CD4-positive, alpha-beta T cell treated with Interleukin-1 beta for 1 hour (primary cell): ENCODE measurements around the gene MIDN.

Experiments used
- DNase-seq, 2 donors: peaks; one replicate each; pipeline ENCODE4 v3.0.0-alpha.2; 2020 to 2022

MIDN gene

DNA sequence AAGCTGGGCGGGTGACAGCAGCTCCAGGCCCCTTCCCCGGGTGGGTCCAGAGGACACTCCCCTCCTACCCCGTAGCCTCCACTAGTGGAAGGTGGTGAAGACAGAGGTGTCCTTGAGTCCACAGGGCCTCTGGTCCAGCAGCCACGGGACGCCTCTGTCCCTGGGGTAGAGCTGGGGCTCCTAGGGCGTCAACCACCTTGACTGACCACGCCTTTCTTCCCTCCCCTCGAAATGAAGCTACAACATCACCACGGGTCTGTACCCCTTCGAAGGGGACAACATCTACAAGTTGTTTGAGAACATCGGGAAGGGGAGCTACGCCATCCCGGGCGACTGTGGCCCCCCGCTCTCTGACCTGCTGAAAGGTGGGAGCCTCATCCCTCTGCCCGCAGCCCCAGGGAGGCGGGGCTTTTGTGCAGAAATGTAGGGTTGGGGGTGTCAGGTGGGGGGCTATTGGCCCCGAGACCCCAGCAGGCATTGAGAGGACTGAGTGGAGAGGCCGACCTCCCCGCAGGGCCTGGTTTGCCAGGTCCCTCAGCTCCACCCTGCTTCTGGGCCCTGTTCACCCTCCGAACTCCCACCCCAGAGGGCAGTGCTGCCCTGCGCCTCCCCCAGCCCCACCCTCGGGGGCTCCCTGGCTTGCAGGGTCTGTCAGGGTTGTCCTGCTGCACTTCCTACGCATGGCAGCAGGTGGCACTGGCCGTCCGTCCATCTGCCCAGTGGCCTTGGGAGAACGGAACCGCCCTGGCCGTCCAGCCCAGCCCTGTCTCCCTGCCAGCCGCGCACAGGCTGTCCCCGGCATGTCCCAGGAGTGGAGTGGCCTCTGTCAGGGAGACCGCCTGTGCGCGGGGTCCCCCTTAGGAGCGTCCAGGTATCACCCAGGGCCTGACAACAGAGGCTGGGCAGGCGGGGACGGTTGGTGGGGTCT is 27.1 kb upstream of the MIDN start:
- DNase-seq = no peak

DNA sequence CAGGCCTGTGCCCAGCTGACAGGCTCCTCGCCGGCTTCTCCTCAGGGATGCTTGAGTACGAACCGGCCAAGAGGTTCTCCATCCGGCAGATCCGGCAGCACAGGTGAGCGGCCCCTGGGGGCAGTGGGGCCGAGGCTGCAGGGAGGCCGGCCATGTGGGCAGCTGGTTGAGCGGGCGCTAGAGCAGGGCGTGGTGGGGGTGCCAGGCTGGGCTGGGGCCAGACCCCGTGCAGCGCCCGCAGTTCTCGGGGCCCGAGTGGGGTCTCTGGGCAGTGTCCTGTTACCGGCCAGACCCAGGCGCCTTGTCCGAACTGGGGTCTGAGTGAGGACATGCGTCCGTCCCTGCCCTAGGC is 26.5 kb upstream of the MIDN start:
- DNase-seq = no peak

- no peak for DNase-seq
These were observed 26.0 kb upstream of the MIDN start for GRCh38 chr19:1222394-1222793.

DNA sequence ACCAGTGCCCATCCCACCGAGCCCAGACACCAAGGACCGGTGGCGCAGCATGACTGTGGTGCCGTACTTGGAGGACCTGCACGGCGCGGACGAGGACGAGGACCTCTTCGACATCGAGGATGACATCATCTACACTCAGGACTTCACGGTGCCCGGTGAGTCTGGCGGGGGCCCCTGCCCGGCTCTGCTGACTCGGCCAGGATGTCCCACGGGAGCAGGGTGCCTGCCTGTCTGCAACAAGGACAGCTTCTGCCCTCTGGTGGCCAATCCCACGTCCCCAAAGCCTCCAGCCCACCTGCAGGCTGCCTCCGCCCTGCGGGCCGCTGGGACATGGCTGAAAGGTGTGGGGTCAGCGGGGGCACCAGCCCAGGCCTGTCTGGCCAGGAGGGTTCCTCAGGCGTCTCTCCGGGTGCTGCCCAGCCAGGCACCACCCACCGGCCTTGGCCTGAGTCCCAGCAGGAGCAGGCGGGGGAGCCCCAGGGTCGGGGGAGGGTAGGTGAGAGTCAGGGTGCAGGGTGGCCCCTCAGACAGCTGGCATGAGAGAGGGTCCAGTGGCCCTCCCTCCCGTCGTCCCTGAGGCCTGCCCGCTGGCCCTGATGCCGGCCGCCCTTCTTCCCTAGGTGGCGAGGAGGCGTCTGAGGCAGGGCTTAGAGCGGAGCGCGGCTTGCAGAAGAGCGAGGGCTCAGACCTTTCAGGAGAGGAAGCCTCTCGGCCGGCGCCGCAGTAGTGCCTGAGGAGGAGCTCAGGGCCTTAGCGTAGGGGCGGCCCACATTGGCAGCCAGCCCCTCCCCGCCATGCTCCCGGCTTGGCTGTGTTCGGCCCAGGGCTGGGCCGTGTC is 25.1 kb upstream of the MIDN start:
- DNase-seq = peak in 1 of 2 donors; percentile 34

- no peak for DNase-seq
These were observed 24.1 kb upstream of the MIDN start for GRCh38 chr19:1224047-1224825.

DNA sequence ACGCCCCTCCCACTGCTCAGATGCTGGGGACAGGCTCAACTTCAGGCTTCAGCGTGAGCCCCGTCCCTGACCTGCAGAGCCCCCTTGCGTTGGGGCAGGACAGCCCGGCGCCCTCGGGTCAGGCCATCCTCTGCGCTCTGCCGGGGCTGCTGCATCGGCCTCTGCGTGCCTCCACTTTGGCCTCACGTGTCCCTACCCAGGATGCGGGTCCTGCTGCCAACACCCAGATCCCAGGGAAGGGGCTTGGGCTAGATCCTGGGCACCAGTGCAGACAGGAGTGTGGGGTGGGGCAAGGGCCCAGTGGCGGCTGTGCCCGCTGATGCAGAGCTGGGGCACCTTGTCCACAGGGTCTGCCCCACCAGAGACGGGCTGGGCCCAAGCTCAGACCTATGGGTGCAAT is 23.5 kb upstream of the MIDN start:
- DNase-seq = no peak

GRCh38 chr19:1225440-1226226 is 22.8 kb upstream of the MIDN start:
- no peak for DNase-seq

- no peak for DNase-seq
These were observed 22.2 kb upstream of the MIDN start for GRCh38 chr19:1226227-1226518.

DNA sequence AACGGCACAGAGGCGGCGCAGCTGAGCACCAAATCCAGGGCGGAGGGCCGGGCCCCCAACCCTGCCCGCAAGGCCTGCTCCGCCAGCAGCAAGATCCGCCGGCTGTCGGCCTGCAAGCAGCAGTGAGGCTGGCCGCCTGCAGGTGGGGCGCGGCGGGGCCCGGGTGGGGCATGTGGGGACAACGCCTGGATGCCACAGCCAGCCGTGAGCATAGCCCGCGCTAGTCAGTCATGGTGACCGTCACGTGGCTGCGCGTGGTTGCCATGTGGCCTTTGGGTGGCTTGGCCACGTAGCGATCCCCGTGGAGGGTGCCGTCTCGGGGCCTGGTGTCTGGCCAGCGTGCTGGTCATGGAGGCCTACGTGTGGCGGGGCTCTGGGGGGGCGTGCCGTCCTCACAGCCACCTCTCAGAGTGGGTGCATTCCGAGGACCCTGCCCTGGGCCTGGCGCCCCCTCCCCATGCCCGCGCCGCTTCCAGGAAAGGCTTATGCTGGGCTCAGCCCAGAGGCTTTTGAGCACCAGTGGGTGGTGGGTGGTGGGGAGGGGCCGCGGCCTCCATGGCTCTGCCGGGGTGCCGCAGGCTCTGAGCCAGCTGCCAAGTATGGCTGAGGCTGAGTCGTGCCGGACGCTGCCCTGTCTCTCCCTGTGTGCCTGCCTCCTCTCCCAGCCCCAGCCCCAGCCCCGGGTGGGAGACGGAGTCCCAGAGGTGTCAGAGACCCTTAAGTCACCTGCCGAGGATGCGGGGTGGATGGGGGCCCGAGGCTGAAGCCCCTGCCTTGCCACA is 21.7 kb upstream of the MIDN start:
- no peak for DNase-seq

DNA sequence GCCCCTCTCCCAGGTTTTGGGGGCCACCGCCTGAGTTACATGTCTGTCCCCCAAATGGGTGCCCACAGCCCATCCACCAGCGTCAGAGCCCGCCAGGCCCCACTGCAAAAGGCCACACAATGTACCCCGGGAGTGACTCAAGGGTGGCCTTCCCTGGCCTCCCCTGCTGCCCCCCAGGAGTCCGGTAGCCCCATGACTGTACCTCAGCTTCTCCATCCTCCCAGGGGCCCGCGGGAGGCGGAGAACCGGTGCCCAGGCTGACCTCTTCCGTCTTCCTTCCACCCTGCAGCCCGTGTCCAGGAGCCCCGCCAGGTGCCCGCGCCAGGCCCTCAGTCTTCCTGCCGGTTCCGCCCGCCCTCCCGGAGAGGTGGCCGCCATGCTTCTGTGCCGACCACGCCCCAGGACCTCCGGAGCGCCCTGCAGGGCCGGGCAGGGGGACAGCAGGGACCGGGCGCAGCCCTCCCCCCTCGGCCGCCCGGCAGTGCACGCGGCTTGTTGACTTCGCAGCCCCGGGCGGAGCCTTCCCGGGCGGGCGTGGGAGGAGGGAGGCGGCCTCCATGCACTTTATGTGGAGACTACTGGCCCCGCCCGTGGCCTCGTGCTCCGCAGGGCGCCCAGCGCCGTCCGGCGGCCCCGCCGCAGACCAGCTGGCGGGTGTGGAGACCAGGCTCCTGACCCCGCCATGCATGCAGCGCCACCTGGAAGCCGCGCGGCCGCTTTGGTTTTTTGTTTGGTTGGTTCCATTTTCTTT is 20.9 kb upstream of the MIDN start:
- no peak for DNase-seq

GRCh38 chr19:1228161-1228957 is 20.0 kb upstream of the MIDN start:
- DNase-seq = no peak

GRCh38 chr19:1229056-1229923 is 19.1 kb upstream of the MIDN start:
- DNase-seq = no peak

DNA sequence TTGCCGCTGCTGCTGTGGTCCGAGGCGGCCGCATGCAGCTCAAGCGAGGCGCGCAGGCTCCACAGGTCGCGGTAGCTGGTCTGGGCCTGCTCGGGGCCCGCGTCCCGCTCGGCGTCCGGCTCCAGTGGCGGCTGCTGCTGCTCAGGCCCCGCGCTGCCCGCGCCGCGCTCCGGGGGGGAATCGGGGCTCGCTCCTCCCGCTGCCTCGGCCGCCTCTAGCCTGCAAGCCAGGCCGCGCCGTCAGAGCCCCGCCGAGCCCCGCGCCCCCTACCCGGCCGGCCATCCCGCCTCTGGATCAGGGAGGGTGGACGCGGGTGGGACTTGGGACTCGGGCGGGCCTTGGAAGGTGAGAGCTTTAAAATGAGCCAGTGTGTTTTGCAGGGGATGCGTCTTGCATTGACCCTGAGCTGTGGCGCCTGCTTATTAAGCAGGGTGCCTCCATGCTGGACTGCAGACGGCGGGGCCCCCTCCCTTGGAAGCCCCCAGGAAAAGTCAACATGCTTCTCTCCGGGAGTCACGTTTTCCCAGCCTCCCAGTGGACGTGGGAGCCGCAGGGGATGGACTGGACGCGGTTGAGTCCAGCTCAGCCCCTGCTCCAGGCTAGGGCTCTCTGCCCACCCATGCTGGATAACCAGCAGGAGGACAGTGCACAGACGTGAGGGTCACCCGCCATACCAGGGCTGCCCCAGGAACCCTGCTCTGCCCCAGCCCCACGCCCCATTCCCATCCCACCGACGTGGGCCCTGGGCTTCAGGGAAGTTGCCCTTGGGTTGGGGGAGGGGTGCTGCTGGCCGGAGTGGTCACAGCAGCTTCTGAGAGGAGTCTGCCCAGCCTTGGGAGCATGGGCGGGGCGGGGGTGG is 18.2 kb upstream of the MIDN start:
- no peak for DNase-seq

DNA sequence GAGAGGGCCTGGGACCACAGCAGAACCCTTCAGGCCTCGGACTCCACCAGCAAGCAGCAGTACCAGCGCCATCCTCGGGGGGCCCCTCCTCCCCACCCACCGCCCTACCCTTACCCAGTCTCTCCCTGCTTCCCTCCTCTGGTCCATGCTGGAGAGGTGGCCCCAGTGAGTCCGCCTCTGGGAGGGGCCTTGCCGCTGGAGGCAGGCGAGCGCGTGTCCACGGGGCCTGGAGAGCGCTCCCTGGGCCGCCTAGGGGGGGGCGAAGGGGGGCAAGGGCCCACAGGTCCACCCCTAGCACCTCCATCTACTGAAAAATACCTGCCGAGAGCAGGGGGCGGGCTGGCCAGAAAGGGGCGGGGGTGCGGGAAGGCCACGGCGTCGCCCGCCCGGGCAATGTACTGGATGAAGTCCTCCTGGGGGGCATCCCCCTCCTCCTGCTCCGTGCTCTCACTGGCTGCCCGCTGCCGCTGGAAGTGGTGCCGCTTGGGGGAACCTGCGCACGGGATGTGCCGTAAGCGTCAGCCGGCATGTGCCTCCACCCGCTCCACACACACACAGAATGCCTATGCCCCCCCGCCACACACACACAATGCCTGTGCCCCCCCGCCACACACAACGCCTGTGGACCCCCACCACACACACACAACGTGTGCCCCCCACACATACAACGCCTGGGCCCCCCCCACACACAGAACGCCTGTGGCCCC is 17.4 kb upstream of the MIDN start:
- DNase-seq = no peak

DNA sequence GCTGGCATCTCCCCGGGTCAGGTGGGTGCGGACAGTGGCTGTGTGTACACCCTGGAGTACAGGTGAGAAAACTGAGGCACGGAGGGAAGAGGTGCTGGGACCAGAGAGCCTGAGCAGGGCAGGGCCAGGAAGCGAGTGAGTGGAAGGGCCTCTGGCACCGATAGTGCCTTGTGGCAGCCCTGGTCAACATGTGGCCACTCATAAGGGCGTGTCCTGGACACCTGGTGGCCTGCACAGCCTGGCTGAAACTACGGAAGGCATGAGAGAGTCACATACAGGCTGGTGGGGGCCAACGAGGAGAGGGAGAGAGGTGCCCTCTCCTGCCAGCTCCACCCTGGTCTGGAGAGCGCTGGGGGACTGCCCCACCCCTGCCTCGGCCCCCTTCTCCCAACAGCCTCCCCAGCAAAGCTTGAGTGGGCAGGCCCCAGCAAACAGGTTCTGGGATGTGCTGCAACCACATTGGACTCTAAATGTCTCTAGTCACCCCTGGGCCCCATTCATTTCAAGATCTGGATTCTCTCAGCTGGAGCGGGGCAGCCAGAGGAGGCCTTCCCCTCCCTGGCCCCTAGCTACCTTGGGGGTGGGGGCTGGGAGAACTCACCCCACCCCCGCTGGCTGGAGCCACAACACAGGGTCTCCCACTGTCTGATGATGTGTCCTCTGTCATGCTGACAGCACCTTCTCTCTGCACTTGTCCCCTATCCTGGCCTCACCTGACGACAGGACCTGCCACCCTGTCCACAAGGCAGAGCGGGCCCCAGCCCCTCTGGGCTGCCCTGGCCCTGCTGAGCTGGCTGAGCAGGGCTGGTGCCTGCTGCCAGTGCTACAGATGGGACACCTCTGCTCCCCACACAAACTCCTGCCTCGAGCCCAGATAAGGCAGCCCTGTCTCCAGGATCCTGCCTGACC is 16.4 kb upstream of the MIDN start:
- DNase-seq = no peak

DNA sequence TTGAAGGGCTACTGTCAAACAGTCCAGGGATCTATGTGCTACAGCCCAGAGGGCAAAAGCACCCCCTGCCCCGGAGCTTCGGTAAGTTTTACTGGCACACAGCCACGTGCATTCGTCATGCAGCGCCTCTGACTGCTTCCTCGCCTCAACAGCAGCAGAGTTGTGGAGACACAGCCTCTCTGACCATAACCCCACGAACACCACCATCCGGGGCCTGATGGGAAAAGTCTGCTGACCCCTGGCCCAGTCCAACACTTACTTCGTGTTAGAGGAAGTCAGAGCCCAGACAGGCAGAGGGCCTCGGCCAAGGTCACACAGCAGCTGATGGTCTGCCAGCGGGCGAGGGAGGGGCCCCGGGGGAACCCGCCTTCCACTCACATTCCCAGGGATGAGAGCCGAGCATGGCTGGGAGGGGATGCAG is 15.7 kb upstream of the MIDN start:
- DNase-seq = no peak
